ENCODE results near the gene GUF1. TPM values are rescaled to one million over a fixed set of nuclear protein-coding genes. Genes with fewer than 3 reads are reported as not detected.

GUF1 gene
- total and polyA plus RNA-seq, 4 donors, result 6.4 to 13.0 (median 10.5) TPM

DNA sequence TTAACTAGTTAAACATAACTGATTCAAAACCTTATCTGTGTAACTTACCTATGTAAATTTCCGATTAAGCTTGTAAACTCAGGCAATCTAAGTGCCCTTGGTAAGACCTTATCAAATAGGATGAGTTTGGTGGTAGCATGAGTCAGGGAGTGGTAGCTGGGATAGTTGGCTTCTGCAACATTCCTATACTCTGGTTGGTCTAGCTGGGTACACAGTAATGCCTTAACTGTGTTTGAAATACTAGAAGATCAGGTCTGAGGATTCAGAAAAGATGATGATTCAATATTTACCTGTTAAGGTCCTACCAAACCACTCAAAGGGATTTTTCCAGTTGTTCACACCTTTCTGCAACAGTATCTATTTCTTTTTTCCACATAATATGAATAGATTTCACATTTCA, 32.1 kb upstream of the GUF1 start:
- no peak overlapping the region for H3K27ac ChIP-seq (ENCODE audit: low read depth in 1 of 2, low read length in 2 of 2)
- no peaks in the 10 kb centered on the region for H3K36me3 ChIP-seq (ENCODE audit: control insufficient read depth in 4 of 4, insufficient read depth in 3 of 4, low read depth in 1 of 4, low read length in 3 of 4)
- peaks cover 0 to 5% (median 3%) of the 10 kb centered on the region in 4 donors for H3K9me3 ChIP-seq (ENCODE audit: control insufficient read depth in 4 of 4, low read length in 3 of 4)
- 72% methylated on average over 1 of the region's 1 CpG for WGBS
- H3K9ac ChIP-seq (ENCODE audit: low read depth in 1 of 2, low read length in 2 of 2), result no peak overlapping the region
- H3K4me1 ChIP-seq (ENCODE audit: control insufficient read depth in 4 of 4, insufficient read depth in 4 of 4, low read length in 3 of 4), result no peaks in the 10 kb centered on the region
- TF ChIP-seq HNF4G (IDR thresholded peaks at IDR 0.05) (no peak), HNF4A (conservative IDR thresholded peaks at IDR 0.05) (no peak), JUND (IDR thresholded peaks at IDR 0.05) (no peak), YY1 (IDR thresholded peaks at IDR 0.05) (no peak), RAD21 (IDR thresholded peaks at IDR 0.05) (no peak), GABPA (IDR thresholded peaks at IDR 0.05 in 1 of 2, conservative IDR thresholded peaks at IDR 0.05 in 1 of 2) (no peak)
- TF ChIP-seq, protein P1, sequence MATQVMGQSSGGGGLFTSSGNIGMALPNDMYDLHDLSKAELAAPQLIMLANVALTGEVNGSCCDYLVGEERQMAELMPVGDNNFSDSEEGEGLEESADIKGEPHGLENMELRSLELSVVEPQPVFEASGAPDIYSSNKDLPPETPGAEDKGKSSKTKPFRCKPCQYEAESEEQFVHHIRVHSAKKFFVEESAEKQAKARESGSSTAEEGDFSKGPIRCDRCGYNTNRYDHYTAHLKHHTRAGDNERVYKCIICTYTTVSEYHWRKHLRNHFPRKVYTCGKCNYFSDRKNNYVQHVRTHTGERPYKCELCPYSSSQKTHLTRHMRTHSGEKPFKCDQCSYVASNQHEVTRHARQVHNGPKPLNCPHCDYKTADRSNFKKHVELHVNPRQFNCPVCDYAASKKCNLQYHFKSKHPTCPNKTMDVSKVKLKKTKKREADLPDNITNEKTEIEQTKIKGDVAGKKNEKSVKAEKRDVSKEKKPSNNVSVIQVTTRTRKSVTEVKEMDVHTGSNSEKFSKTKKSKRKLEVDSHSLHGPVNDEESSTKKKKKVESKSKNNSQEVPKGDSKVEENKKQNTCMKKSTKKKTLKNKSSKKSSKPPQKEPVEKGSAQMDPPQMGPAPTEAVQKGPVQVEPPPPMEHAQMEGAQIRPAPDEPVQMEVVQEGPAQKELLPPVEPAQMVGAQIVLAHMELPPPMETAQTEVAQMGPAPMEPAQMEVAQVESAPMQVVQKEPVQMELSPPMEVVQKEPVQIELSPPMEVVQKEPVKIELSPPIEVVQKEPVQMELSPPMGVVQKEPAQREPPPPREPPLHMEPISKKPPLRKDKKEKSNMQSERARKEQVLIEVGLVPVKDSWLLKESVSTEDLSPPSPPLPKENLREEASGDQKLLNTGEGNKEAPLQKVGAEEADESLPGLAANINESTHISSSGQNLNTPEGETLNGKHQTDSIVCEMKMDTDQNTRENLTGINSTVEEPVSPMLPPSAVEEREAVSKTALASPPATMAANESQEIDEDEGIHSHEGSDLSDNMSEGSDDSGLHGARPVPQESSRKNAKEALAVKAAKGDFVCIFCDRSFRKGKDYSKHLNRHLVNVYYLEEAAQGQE (IDR thresholded peaks at IDR 0.05), result no peak
- TF ChIP-seq, protein P2, sequence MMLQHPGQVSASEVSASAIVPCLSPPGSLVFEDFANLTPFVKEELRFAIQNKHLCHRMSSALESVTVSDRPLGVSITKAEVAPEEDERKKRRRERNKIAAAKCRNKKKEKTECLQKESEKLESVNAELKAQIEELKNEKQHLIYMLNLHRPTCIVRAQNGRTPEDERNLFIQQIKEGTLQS (IDR thresholded peaks at IDR 0.05), result no peak
- TF ChIP-seq, protein P3, sequence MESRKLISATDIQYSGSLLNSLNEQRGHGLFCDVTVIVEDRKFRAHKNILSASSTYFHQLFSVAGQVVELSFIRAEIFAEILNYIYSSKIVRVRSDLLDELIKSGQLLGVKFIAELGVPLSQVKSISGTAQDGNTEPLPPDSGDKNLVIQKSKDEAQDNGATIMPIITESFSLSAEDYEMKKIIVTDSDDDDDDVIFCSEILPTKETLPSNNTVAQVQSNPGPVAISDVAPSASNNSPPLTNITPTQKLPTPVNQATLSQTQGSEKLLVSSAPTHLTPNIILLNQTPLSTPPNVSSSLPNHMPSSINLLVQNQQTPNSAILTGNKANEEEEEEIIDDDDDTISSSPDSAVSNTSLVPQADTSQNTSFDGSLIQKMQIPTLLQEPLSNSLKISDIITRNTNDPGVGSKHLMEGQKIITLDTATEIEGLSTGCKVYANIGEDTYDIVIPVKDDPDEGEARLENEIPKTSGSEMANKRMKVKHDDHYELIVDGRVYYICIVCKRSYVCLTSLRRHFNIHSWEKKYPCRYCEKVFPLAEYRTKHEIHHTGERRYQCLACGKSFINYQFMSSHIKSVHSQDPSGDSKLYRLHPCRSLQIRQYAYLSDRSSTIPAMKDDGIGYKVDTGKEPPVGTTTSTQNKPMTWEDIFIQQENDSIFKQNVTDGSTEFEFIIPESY (IDR thresholded peaks at IDR 0.05), result no peak
- TF ChIP-seq, protein P4, sequence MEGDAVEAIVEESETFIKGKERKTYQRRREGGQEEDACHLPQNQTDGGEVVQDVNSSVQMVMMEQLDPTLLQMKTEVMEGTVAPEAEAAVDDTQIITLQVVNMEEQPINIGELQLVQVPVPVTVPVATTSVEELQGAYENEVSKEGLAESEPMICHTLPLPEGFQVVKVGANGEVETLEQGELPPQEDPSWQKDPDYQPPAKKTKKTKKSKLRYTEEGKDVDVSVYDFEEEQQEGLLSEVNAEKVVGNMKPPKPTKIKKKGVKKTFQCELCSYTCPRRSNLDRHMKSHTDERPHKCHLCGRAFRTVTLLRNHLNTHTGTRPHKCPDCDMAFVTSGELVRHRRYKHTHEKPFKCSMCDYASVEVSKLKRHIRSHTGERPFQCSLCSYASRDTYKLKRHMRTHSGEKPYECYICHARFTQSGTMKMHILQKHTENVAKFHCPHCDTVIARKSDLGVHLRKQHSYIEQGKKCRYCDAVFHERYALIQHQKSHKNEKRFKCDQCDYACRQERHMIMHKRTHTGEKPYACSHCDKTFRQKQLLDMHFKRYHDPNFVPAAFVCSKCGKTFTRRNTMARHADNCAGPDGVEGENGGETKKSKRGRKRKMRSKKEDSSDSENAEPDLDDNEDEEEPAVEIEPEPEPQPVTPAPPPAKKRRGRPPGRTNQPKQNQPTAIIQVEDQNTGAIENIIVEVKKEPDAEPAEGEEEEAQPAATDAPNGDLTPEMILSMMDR (IDR thresholded peaks at IDR 0.05; ENCODE audit: low read depth, low read length, missing input control), result no peak
- TF ChIP-seq, protein P5, sequence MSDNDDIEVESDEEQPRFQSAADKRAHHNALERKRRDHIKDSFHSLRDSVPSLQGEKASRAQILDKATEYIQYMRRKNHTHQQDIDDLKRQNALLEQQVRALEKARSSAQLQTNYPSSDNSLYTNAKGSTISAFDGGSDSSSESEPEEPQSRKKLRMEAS (IDR thresholded peaks at IDR 0.05), result no peak
- H3K27me3 ChIP-seq (ENCODE audit: control insufficient read depth in 4 of 4, insufficient read depth in 4 of 4, low read length in 3 of 4), result peaks cover 0 to 4% (median 1%) of the 10 kb centered on the region in 4 donors
- H3K4me3 ChIP-seq (ENCODE audit: low read depth in 1 of 3, low read length in 3 of 3), result no peak overlapping the region
- no peak for DNase-seq (ENCODE audit: low spot score)

DNA sequence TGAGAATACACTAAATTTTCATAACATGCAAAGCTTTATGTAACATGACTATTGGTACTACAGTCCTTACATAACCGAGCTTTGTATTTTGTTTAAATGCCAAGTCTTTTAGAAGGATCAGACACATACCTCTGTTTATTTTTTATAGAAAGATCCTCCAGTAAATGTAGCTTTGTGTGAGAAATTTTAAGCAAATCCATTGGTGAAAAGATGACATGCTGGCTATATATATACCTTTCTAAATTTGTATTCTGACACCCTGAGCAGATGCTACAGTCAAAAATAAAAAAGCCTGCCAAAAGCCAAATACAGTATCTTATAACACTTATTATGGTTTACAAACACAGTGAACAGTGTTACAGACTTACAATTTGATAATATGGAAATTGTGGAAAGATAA, 26.8 kb upstream of the GUF1 start, which contains the start of gene YIPF7:
Gene YIPF7, minus strand, starts transcription at position 201 of the 400 bp plus-strand sequence. CDS start 1,525 bp downstream, outside the sequence.
- DNase-seq (ENCODE audit: low spot score), result no peak
- no peaks in the 10 kb centered on the region for H3K9me3 ChIP-seq (ENCODE audit: control insufficient read depth in 4 of 4, low read length in 3 of 4)
- H3K27ac ChIP-seq (ENCODE audit: low read depth in 1 of 2, low read length in 2 of 2), result no peak within 1 kb of the TSS
- TF ChIP-seq NR2F2 (IDR thresholded peaks at IDR 0.05) (no peak), HNF4A (conservative IDR thresholded peaks at IDR 0.05) (no peak), RAD21 (IDR thresholded peaks at IDR 0.05) (no peak)
- TF ChIP-seq, protein P4 (IDR thresholded peaks at IDR 0.05; ENCODE audit: low read depth, low read length, missing input control), result no peak
- TF ChIP-seq, protein P1 (IDR thresholded peaks at IDR 0.05), result no peak
- TF ChIP-seq, protein P5 (IDR thresholded peaks at IDR 0.05), result no peak
- TF ChIP-seq, protein P2 (IDR thresholded peaks at IDR 0.05), result no peak
- WGBS, result 69% methylated on average over 1 of the region's 1 CpG
- H3K4me1 ChIP-seq (ENCODE audit: control insufficient read depth in 4 of 4, insufficient read depth in 4 of 4, low read length in 3 of 4), result no peaks in the 10 kb centered on the region
- no peak within 1 kb of the TSS for H3K4me3 ChIP-seq (ENCODE audit: low read depth in 1 of 3, low read length in 3 of 3)
- peaks cover 0 to 3% (median 1%) of the 10 kb centered on the region in 4 donors for H3K27me3 ChIP-seq (ENCODE audit: control insufficient read depth in 4 of 4, insufficient read depth in 4 of 4, low read length in 3 of 4)
- no peak within 1 kb of the TSS for H3K9ac ChIP-seq (ENCODE audit: low read depth in 1 of 2, low read length in 2 of 2)
- no peaks in the 10 kb centered on the region for H3K36me3 ChIP-seq (ENCODE audit: control insufficient read depth in 4 of 4, insufficient read depth in 3 of 4, low read depth in 1 of 4, low read length in 3 of 4)
